ENCODE results near the gene MEGF8.
"Not testable (repeated sequence)": the region's sequence is repeated elsewhere in the genome, so short reads cannot be mapped to it uniquely, and the experiment has no call there.

Gene MEGF8

DNA sequence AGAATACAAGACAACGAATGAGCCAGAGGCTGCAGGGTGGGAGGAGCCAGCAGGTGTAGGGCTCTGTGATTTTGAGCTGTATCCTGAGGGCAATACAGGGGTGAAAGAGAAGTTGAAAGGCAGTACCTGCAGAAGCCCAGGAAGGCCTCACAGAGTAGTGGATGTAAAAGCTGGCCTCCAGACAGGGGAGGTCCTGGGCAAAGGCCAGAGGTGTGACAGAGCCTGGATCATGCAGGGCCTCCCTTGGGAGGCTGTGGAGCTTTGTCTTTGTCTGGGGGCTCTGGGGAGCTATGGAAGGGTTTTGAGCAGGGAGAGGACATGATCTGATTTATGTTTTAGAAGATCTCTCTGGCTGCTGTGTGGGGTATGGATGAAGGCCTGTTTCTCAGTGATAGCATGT is 2.7 kb downstream of the MEGF8 start:
- DNase-seq (ENCODE audit: low spot score) = no peak
- TF ChIP-seq, protein P1, sequence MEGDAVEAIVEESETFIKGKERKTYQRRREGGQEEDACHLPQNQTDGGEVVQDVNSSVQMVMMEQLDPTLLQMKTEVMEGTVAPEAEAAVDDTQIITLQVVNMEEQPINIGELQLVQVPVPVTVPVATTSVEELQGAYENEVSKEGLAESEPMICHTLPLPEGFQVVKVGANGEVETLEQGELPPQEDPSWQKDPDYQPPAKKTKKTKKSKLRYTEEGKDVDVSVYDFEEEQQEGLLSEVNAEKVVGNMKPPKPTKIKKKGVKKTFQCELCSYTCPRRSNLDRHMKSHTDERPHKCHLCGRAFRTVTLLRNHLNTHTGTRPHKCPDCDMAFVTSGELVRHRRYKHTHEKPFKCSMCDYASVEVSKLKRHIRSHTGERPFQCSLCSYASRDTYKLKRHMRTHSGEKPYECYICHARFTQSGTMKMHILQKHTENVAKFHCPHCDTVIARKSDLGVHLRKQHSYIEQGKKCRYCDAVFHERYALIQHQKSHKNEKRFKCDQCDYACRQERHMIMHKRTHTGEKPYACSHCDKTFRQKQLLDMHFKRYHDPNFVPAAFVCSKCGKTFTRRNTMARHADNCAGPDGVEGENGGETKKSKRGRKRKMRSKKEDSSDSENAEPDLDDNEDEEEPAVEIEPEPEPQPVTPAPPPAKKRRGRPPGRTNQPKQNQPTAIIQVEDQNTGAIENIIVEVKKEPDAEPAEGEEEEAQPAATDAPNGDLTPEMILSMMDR (IDR thresholded peaks at IDR 0.05; ENCODE audit: extremely low read depth, insufficient read depth, missing control alignments) = no peak
- in situ Hi-C loops (cut with MboI; ENCODE audit: low pct_unique_long_range_greater_than_20kb, low sequenced_read_pairs, unreplicated experiment) = no loop called here

DNA sequence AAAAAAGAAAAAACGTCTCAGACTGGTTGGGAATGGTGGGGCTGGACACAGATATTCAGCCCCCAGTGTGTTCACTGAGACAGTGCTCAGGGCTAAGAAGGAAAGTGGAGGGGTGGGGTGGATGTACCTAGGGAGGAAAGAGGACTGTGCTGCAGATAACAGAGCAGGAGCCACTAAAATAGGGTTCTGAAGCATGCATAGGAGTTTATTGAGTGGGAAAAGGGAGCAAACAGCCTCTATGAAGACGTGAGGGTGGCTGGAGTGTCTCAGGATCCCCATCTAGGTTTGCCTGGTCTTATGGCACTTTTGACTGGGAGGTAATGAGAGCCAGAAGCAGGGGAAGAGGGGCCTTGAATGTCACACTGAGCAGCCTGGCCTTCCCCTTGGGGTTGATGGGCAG is 3.4 kb downstream of the MEGF8 start:
- TF ChIP-seq, protein P1 (IDR thresholded peaks at IDR 0.05; ENCODE audit: extremely low read depth, insufficient read depth, missing control alignments) = no peak
- no peak for DNase-seq (ENCODE audit: low spot score)
- in situ Hi-C loops (cut with MboI; ENCODE audit: low pct_unique_long_range_greater_than_20kb, low sequenced_read_pairs, unreplicated experiment) = no loop called here

DNA sequence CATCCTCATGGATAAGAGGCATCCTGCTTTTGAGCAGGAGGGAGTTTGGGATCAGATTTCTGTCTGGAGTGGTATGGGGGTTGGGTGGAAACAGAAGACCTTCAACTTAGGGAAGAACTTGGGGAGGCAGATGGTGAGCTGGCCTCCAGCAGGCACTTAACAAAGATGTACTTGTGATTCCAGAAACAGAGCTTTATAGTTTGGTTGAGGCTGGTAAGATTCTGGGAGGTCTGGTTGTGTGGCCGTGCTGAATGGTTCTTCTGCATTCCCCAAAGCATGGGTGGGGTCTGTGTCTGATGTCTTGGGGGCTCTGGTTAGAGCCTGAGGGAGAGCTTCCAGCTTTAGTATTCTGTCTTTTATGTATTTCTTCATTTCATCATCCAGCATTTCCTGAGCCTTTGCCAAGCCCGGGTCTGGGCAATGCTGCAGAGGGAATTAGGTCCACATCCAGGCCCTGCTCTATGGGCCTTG is 4.8 kb downstream of the MEGF8 start:
- TF ChIP-seq, protein P1 (IDR thresholded peaks at IDR 0.05; ENCODE audit: extremely low read depth, insufficient read depth, missing control alignments) = no peak
- DNase-seq (ENCODE audit: low spot score) = no peak
- in situ Hi-C loops (cut with MboI; ENCODE audit: low pct_unique_long_range_greater_than_20kb, low sequenced_read_pairs, unreplicated experiment) = no loop called here

DNA sequence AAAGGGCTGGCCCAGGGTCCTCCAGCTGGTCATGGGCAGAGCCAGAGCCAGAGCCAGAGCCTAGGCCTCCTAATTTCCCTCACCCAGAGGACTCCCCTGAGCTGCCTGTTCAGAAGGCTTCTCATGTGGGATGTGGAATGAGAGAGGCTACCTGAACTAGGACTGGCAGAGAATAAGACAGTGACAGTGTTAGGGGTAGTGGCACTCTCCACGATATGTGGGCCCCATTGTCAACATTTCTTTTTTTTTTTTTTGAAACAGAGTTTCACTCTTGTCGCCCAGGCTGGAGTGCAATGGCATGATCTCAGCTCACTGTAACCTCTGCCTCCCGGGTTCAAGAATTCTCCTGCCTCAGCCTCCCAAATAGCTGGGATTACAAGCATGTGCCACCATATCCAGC is 5.9 kb downstream of the MEGF8 start:
- DNase-seq (ENCODE audit: low spot score); in situ Hi-C loops (cut with MboI; ENCODE audit: low pct_unique_long_range_greater_than_20kb, low sequenced_read_pairs, unreplicated experiment): not testable (repeated sequence)

DNA sequence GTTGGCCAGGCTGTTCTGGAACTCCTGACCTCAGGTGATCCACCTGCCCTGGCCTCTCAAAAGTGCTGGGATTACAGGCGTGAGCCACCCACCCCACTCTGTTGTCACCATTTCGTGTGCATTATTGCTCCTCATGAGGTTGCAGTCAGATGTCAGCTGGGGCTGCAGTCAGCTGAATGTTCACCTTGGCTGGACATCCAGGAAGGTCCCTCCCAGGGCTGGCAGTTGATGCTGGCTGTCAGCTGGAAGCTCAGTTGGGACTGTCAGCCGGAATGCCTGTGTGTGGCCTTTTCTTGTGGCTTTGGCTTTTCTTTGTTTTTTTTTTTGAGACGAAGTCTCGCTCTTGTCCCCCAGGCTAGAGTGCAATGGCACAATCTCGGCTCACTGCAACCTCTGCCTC is 6.6 kb downstream of the MEGF8 start:
- in situ Hi-C loops (cut with MboI; ENCODE audit: low pct_unique_long_range_greater_than_20kb, low sequenced_read_pairs, unreplicated experiment) = no loop called here
- no peak for DNase-seq (ENCODE audit: low spot score)
- TF ChIP-seq, protein P1 (IDR thresholded peaks at IDR 0.05; ENCODE audit: extremely low read depth, insufficient read depth, missing control alignments) = no peak

DNA sequence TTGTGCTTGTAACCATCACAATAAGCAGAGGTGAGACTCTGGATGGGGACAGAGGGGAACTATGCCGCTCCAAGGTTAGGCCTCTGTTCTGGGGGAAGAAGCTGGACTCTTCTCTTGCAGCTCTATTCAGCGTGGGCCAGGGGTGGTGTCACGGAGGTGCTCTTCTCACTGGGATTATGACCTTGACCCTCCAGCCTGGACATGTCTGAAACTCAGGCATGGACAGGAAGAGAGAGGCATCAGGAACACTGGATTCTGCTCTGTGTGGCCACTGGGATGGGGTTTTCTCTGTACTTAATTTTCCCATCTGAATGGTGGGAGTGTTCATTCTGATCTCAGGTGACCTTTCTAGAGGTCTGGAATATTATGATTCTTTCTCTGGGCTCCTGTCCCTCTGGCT is 7.6 kb downstream of the MEGF8 start:
- no peak for DNase-seq (ENCODE audit: low spot score)
- in situ Hi-C loops (cut with MboI; ENCODE audit: low pct_unique_long_range_greater_than_20kb, low sequenced_read_pairs, unreplicated experiment) = no loop called here
- TF ChIP-seq, protein P1 (IDR thresholded peaks at IDR 0.05; ENCODE audit: extremely low read depth, insufficient read depth, missing control alignments) = no peak

DNA sequence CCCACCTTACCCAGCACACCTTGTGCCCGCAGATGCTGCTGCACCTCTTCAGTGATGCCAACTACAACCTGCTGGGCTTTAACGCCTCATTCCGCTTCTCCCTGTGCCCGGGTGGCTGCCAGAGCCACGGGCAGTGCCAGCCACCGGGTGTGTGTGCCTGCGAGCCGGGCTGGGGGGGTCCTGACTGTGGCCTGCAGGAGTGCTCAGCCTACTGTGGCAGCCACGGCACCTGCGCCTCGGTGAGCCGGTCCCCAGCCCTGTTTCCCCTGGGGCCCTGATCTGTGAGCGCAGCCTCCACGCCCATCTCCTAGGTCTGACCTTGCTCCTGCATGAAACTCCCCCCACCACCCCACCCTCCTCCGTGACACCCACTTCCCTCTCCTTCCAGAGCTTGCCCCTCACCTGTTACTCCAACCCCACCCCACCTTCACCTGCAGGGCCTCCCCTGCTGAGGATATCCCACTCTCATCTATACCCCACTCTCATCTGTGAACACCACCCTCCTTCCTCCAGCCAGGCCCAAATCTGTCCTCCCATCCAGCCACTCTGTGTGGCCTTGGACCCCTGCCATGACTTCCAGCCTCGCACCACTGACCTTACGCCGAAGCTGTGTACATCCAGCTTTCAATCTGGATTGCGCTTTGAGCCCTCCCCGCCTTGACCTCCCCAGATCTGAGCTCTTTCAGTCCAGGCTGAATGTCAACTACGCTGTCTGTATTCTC is 8.7 kb downstream of the MEGF8 start:
- in situ Hi-C loops (cut with MboI; ENCODE audit: low pct_unique_long_range_greater_than_20kb, low sequenced_read_pairs, unreplicated experiment) = no loop called here
- TF ChIP-seq, protein P1 (IDR thresholded peaks at IDR 0.05; ENCODE audit: extremely low read depth, insufficient read depth, missing control alignments) = no peak
- DNase-seq (ENCODE audit: low spot score) = no peak
